ENCODE measurements around the gene HDAC4.

- no peak for TF ChIP-seq ETV5 (CRISPR knock-in tag; IDR thresholded peaks at IDR 0.05; ENCODE audit: low read depth)
- no peak for TF ChIP-seq ZNF347 (CRISPR knock-in tag; IDR thresholded peaks at IDR 0.05; ENCODE audit: low read depth)
- TF ChIP-seq GABPA (tag; conservative IDR thresholded peaks at IDR 0.05; ENCODE audit: low read depth), result no peak
- no peak for TF ChIP-seq POLR2A (conservative IDR thresholded peaks at IDR 0.05)
- no peak for TF ChIP-seq SRSF1 (IDR thresholded peaks at IDR 0.05; ENCODE audit: low read depth, low read length)
- no peak for TF ChIP-seq CTCF (IDR thresholded peaks at IDR 0.05 in 2 of 3, conservative IDR thresholded peaks at IDR 0.05 in 1 of 3; ENCODE audit: insufficient read depth in 2 of 3, low read depth in 1 of 3, low read length in 3 of 3)
- TF ChIP-seq BCL6 (CRISPR knock-in tag; IDR thresholded peaks at IDR 0.05), result no peak
- TF ChIP-seq EP300 (IDR thresholded peaks at IDR 0.05; ENCODE audit: low read length), result no peak
- no peak for TF ChIP-seq MAZ (CRISPR knock-in tag; conservative IDR thresholded peaks at IDR 0.05 in 1 of 2, IDR thresholded peaks at IDR 0.05 in 1 of 2)
- no peak for TF ChIP-seq ZNF282 (CRISPR knock-in tag; IDR thresholded peaks at IDR 0.05)
- no peak for TF ChIP-seq PHF8 (IDR thresholded peaks at IDR 0.05; ENCODE audit: borderline replicate concordance, low read length)
- TF ChIP-seq MCM7 (IDR thresholded peaks at IDR 0.05), result no peak
Observed at GRCh38 chr2:239318151-239318611, 82.6 kb downstream of the HDAC4 start.
